ENCODE measurements around the gene ABCC12.
A peak's percentile ranks its signal among the peaks of the same experiment; 100 is the strongest.

ABCC12 gene

GRCh38 chr16:48131201-48131935 lies 24.4 kb downstream of the ABCC12 start:
- no peak for DNase-seq (ENCODE audit: low read depth)

- DNase-seq (ENCODE audit: low read depth), result no peak
These were observed 25.9 kb downstream of the ABCC12 start for GRCh38 chr16:48129926-48130325.

GRCh38 chr16:48128769-48129168 lies 27.0 kb downstream of the ABCC12 start:
- no peak for DNase-seq (ENCODE audit: low read depth)

GRCh38 chr16:48126801-48127644 lies 28.8 kb downstream of the ABCC12 start:
- DNase-seq (ENCODE audit: low read depth), result no peak

- DNase-seq (ENCODE audit: low read depth), result no peak
These were observed 29.9 kb downstream of the ABCC12 start for GRCh38 chr16:48125888-48126287.

GRCh38 chr16:48124266-48124665 lies 31.5 kb downstream of the ABCC12 start:
- DNase-seq (ENCODE audit: low read depth), result no peak

- DNase-seq (ENCODE audit: low read depth), result peak; percentile 23
These were observed 32.5 kb downstream of the ABCC12 start for GRCh38 chr16:48123104-48123788.

- no peak for DNase-seq (ENCODE audit: low read depth)
These were observed 34.5 kb downstream of the ABCC12 start for GRCh38 chr16:48121276-48121675.

- DNase-seq (ENCODE audit: low read depth), result no peak
These were observed 37.0 kb downstream of the ABCC12 start for GRCh38 chr16:48118841-48119240.

GRCh38 chr16:48117217-48118105 lies 38.3 kb downstream of the ABCC12 start:
- DNase-seq (ENCODE audit: low read depth), result peak; percentile 55

GRCh38 chr16:48115299-48115698 lies 40.5 kb downstream of the ABCC12 start:
- no peak for DNase-seq (ENCODE audit: low read depth)

GRCh38 chr16:48114410-48114809 lies 41.4 kb downstream of the ABCC12 start:
- no peak for DNase-seq (ENCODE audit: low read depth)

- no peak for DNase-seq (ENCODE audit: low read depth)
These were observed 42.3 kb downstream of the ABCC12 start for GRCh38 chr16:48113471-48113870.

- DNase-seq (ENCODE audit: low read depth), result no peak
These were observed 42.8 kb downstream of the ABCC12 start for GRCh38 chr16:48113001-48113400.

- no peak for DNase-seq (ENCODE audit: low read depth)
These were observed 43.2 kb downstream of the ABCC12 start for GRCh38 chr16:48112600-48112999.

- DNase-seq (ENCODE audit: low read depth), result no peak
These were observed 44.8 kb downstream of the ABCC12 start for GRCh38 chr16:48110982-48111381.

- no peak for DNase-seq (ENCODE audit: low read depth)
These were observed 45.8 kb downstream of the ABCC12 start for GRCh38 chr16:48110000-48110399.

GRCh38 chr16:48109475-48109874 lies 46.3 kb downstream of the ABCC12 start:
- no peak for DNase-seq (ENCODE audit: low read depth)

- DNase-seq (ENCODE audit: low read depth), result no peak
These were observed 49.3 kb downstream of the ABCC12 start for GRCh38 chr16:48106446-48106845.
